ENCODE data around the gene RPL7A.
"Not testable (repeated sequence)": the region's sequence is repeated elsewhere in the genome, so short reads cannot be mapped to it uniquely, and the experiment has no call there.

RPL7A gene

DNA sequence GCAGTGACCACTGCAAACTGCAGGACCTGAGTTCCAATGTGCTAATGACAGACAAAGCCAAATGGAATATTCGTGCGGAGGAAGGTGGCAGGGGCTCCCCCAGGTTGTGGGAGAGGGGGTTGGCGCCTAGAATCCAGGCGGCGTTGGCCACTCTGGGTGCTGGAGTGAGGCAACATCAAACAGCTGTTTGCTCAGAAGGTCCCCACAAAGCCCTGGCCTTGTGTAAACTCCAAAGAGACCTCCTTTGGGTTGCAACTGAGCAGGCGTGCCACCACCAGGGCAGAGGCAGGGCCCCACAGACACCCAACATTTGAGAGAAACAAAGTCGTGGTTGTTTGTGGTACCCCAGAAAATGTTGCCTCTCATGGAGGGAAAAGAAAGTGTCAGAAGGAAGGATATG is 42.7 kb downstream of the RPL7A start:
- no peak for DNase-seq

DNA sequence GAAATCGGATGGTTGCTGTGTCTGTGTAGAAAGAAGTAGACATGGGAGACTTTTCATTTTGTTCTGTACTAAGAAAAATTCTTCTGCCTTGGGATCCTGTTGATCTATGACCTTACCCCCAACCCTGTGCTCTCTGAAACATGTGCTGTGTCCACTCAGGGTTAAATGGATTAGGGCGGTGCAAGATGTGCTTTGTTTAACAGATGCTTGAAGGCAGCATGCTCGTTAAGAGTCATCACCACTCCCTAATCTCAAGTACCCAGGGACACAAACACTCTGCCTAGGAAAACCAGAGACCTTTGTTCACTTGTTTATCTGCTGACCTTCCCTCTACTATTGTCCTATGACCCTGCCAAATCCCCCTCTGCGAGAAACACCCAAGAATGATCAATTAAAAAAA is 43.4 kb downstream of the RPL7A start:
- not testable (repeated sequence) for DNase-seq

GRCh38 chr9:133392308-133392707 is 44.3 kb downstream of the RPL7A start:
- not testable (repeated sequence) for DNase-seq

DNA sequence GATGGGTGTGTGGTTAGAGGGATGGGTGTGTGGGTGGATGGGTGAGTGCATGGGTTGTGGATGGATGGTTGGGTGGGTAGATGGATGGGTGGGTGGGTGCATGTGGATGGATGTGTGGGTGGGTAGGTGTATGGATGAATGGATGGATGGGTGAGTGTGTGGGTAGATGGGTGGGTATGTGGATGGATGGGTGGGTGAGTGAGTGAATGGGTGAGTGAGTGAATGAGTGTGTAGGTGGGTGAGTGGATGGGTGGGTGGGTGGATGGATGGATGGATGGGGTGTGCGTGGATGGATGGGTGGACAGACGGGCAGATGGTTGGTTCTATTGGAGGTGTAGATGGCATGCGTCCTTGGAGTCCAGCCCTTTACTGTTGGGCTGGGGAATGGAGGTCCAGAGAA is 45.4 kb downstream of the RPL7A start:
- no peak for DNase-seq

GRCh38 chr9:133394687-133395271 is 46.8 kb downstream of the RPL7A start:
- no peak for DNase-seq

GRCh38 chr9:133396952-133397351 is 48.9 kb downstream of the RPL7A start:
- no peak for DNase-seq

DNA sequence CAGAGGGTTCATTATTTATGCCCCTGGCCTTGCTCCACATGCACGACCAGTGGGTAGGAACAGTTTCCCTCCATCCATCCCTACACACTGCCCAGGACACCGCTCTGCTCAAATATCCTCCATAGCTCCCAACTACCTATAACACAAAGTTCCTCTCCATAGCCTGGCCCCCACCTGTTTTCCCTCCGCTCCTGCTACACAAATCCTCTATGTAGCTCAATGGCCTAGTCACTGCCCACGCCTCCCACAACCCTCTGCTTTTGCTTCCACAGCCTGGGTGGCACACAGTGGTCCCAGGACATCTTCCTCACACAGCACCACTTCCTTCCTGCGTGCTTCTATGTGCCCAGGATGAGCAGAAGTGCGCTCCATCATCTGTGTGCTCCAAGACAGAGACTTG is 49.4 kb downstream of the RPL7A start:
- no peak for DNase-seq

GRCh38 chr9:133397895-133398294 is 49.9 kb downstream of the RPL7A start:
- DNase-seq: no peak

DNA sequence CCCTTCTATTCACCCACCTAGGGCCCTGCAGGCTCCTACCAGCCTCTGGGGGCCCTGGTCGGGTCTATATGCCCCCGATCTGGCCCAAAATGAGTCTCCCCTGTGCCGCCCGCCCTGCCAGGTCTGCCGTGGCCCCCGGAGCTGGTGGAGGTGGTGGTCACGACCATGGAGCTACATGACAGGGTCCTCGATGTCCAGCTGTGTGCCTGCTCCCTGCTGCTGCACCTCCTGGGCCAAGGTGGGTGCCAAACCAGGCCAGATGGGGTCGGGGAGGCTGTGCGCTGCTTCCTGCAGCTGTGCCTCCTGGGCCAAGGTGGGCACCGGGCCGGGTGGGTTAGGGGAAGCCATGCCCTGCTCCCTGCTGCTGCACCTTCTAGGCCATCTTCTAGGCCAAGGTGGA is 52.3 kb downstream of the RPL7A start:
- DNase-seq: no peak
